HG03520 (cell line): ENCODE data around the gene HOXA11.

Experiments used
- ATAC-seq: cut with Tn5 transposase; IDR thresholded peaks from one replicate; pipeline ENCODE4 v1.9.1; 2021; ENCODE audit warnings: mild to moderate bottlenecking, moderate library complexity; ENCODE audit not compliant: unreplicated experiment

The HOXA11 gene

GRCh38 chr7:27148756-27149641, 36.0 kb downstream of the HOXA11 start:
- no peak for ATAC-seq

GRCh38 chr7:27148031-27148755, 36.8 kb downstream of the HOXA11 start:
- ATAC-seq, result no peak

GRCh38 chr7:27147199-27148030, 37.6 kb downstream of the HOXA11 start, which contains the start of gene HOXA6:
HOXA6 (minus strand) TSS chr7:27147774; CDS start chr7:27147749, 25 bp downstream.
- no peak for ATAC-seq

- ATAC-seq, result no peak
Observed at GRCh38 chr7:27146491-27147198, 38.4 kb downstream of the HOXA11 start.

- ATAC-seq, result no peak
Observed at GRCh38 chr7:27145914-27146412, 39.1 kb downstream of the HOXA11 start.

GRCh38 chr7:27145165-27145913, 39.7 kb downstream of the HOXA11 start:
- no peak for ATAC-seq

- ATAC-seq, result no peak
Observed at GRCh38 chr7:27144781-27145164, 40.3 kb downstream of the HOXA11 start.

- ATAC-seq, result no peak
Observed at GRCh38 chr7:27143950-27144780, 40.9 kb downstream of the HOXA11 start.

GRCh38 chr7:27143023-27143949, 41.7 kb downstream of the HOXA11 start, which contains the start of gene HOXA5:
HOXA5 (minus strand) TSS chr7:27143681; CDS start chr7:27143607, 74 bp downstream.
- no peak for ATAC-seq

- ATAC-seq, result no peak
Observed at GRCh38 chr7:27142580-27143022, 42.4 kb downstream of the HOXA11 start.

- ATAC-seq, result no peak
Observed at GRCh38 chr7:27141923-27142579, 43.0 kb downstream of the HOXA11 start.

GRCh38 chr7:27141137-27141922, 43.7 kb downstream of the HOXA11 start:
- ATAC-seq, result no peak

GRCh38 chr7:27140126-27140857, 44.7 kb downstream of the HOXA11 start:
- ATAC-seq, result no peak

GRCh38 chr7:27139334-27140125, 45.5 kb downstream of the HOXA11 start:
- no peak for ATAC-seq

GRCh38 chr7:27138985-27139333, 46.1 kb downstream of the HOXA11 start:
- no peak for ATAC-seq
